ENCODE results near the gene ZFP92. TPM values are rescaled to one million over a fixed set of nuclear protein-coding genes. Genes with fewer than 3 reads are reported as not detected.
"Not testable (repeated sequence)": the region's sequence is repeated elsewhere in the genome, so short reads cannot be mapped to it uniquely, and the experiment has no call there.

The ZFP92 gene
- total RNA-seq, 1 donor from 2014 or later = 1.5 TPM

DNA sequence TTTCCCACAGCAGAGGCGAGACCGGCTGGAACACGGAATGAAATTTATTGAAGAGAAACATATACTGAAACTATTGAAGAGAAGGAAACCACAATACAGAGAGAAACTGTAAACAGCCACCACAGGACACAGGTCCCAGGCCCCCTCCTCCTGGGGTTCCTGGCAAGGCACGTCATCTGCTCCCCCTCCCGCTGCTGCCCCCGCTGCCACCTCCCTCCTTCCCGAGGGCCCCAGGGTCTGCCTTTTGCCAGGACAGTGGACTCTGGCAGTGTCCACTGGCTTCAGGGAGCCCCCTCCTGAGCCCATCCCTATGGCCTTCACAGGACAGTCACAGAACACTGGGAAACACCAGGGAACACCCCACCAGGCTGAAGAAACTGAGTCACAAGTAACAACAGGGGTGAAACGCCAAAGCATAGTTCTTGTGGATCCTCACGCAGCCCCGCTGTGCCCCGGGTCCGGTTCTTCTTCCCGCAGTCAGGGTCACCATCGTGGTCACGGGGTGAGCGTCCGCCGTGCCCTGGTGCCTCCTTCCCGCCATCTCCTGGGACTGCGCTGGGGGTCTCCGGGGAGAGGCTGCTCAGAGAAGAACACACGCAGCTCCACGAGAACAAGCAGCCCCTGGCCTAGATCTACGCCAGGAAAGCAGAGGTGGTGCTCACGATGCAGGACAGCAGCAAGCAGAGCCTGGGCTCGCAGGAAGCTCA is 15.5 kb upstream of the ZFP92 start:
- no peaks in the 10 kb centered on the region for H3K36me3 Mint-ChIP-seq (ENCODE audit: low read depth)
- peak overlapping the region; percentile 35 for H3K4me3 Mint-ChIP-seq
- H3K27me3 Mint-ChIP-seq = no peaks in the 10 kb centered on the region
- no peak overlapping the region for H3K27ac Mint-ChIP-seq
- H3K4me1 Mint-ChIP-seq = peaks cover 16% of the 10 kb centered on the region
- peak; percentile 64 for DNase-seq
- no peaks in the 10 kb centered on the region for H3K9me3 Mint-ChIP-seq
- intact Hi-C loops (cut with micrococcal nuclease) = no loop called here

GRCh38 chrX:153396320-153397195 is 14.7 kb upstream of the ZFP92 start:
- Mint-ChIP-seq H3K4me3 (no peak overlapping the region), H3K27ac (no peak overlapping the region), H3K36me3 (ENCODE audit: low read depth) (no peaks in the 10 kb centered on the region), H3K9me3 (no peaks in the 10 kb centered on the region), H3K27me3 (no peaks in the 10 kb centered on the region), H3K4me1 (peaks cover 16% of the 10 kb centered on the region)
- DNase-seq = no peak
- intact Hi-C loops (cut with micrococcal nuclease) = no loop called here

- Mint-ChIP-seq H3K4me3 (no peak overlapping the region), H3K27me3 (peaks cover 3% of the 10 kb centered on the region), H3K4me1 (peaks cover 16% of the 10 kb centered on the region), H3K36me3 (ENCODE audit: low read depth) (no peaks in the 10 kb centered on the region), H3K9me3 (no peaks in the 10 kb centered on the region), H3K27ac (no peak overlapping the region)
- intact Hi-C loops (cut with micrococcal nuclease) = no loop called here
- DNase-seq = no peak
These were observed 13.9 kb upstream of the ZFP92 start for GRCh38 chrX:153397256-153397960.

DNA sequence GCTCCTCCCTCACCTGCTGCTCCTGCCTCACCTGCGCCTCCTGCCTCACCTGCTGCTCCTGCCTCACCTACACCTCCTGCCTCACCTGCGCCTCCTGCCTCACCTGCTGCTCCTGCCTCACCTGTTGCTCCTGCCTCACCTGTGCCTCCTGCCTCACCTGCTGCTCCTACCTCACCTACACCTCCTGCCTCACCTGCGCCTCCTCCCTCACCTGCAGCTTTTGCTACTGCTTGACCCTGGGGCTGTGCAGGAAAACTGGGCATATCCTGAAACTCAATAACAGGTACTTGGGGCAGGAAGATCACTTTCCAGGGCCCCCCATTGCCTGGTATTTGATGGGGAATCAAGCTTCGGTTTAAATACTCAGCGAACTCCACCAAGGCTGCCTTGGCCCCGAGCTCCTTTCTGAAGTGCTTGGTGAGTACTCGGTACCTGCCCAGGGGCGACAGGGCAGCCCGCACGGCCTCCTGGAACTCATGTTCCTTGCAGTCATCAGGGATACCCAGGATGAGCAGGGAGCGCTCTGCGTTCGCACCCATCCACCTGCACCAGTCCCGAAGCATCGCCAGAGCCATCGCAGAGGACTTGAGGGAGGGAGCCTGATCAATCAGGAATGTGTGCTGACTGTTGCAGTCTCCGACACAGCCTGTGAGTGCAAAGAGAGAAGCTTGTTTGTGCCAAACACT is 12.9 kb upstream of the ZFP92 start:
- Mint-ChIP-seq H3K4me1 (peaks cover 16% of the 10 kb centered on the region), H3K9me3 (no peaks in the 10 kb centered on the region), H3K36me3 (ENCODE audit: low read depth) (no peaks in the 10 kb centered on the region), H3K4me3 (no peak overlapping the region), H3K27me3 (peaks cover 9% of the 10 kb centered on the region), H3K27ac (no peak overlapping the region)
- intact Hi-C loops (cut with micrococcal nuclease) = no loop called here
- no peak for DNase-seq

GRCh38 chrX:153400146-153401132 is 10.8 kb upstream of the ZFP92 start:
- H3K4me3 Mint-ChIP-seq = no peak overlapping the region
- H3K4me1 Mint-ChIP-seq = peaks cover 7% of the 10 kb centered on the region
- no peaks in the 10 kb centered on the region for H3K36me3 Mint-ChIP-seq (ENCODE audit: low read depth)
- no peaks in the 10 kb centered on the region for H3K9me3 Mint-ChIP-seq
- intact Hi-C loops (cut with micrococcal nuclease) = no loop called here
- DNase-seq = peak; percentile 85
- peaks cover 12% of the 10 kb centered on the region for H3K27me3 Mint-ChIP-seq
- no peak overlapping the region for H3K27ac Mint-ChIP-seq

DNA sequence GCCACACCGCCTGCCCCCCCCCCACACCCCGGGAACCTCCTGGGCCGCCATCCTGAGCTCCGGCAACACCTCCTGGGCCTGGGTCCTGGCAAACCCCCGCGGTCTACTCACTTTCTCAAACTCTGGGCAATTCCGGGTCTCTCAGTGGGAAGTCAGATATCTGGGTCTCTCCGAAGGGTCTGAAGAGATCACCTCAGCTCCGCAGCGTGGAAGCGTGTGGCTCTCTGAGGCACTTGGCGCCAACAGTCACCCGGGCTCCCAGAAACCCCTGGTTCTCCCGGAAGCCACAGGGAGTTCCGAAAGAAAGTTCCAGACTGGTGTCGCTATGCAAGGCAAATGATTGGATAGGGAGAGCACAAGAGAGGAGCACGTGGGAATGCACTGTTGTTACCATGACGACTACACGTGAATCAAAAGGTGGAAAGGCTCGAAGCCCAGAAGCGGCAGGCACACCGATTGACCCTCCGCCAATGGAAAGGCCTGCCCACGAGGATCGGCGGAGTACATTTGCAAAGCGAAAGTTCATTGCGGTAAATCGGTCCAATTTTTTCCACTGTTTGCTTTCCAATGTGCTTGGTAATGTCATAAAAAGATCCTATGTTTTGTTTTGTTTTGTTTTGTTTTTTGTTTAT is 10.0 kb upstream of the ZFP92 start, which contains the start of gene PNMA6E:
PNMA6E (minus strand) TSS at position 218 of the 632 bp plus-strand sequence. CDS start 2,501 bp downstream, outside the sequence.
- H3K4me3 Mint-ChIP-seq = no peak within 1 kb of the TSS
- intact Hi-C loops (cut with micrococcal nuclease) = no loop called here
- H3K9me3 Mint-ChIP-seq = no peaks in the 10 kb centered on the region
- no peak within 1 kb of the TSS for H3K27ac Mint-ChIP-seq
- H3K36me3 Mint-ChIP-seq (ENCODE audit: low read depth) = no peaks in the 10 kb centered on the region
- H3K4me1 Mint-ChIP-seq = peaks cover 2% of the 10 kb centered on the region
- H3K27me3 Mint-ChIP-seq = peaks cover 12% of the 10 kb centered on the region
- DNase-seq = no peak

- H3K27ac Mint-ChIP-seq; H3K9me3 Mint-ChIP-seq; intact Hi-C loops (cut with micrococcal nuclease); H3K36me3 Mint-ChIP-seq (ENCODE audit: low read depth); DNase-seq; H3K4me3 Mint-ChIP-seq; H3K4me1 Mint-ChIP-seq: not testable (repeated sequence)
- peaks cover 12% of the 10 kb centered on the region for H3K27me3 Mint-ChIP-seq
These were observed 6.9 kb upstream of the ZFP92 start for GRCh38 chrX:153404333-153404732.

GRCh38 chrX:153405426-153405825 is 5.8 kb upstream of the ZFP92 start:
- Mint-ChIP-seq H3K27me3 (peaks cover 12% of the 10 kb centered on the region), H3K4me3 (no peak overlapping the region), H3K9me3 (no peaks in the 10 kb centered on the region), H3K36me3 (ENCODE audit: low read depth) (no peaks in the 10 kb centered on the region), H3K27ac (no peak overlapping the region), H3K4me1 (no peaks in the 10 kb centered on the region)
- DNase-seq = no peak
- intact Hi-C loops (cut with micrococcal nuclease) = no loop called here

- H3K27ac Mint-ChIP-seq = no peak overlapping the region
- no peaks in the 10 kb centered on the region for H3K36me3 Mint-ChIP-seq (ENCODE audit: low read depth)
- no peak for DNase-seq
- no peak overlapping the region for H3K4me3 Mint-ChIP-seq
- peaks cover 12% of the 10 kb centered on the region for H3K27me3 Mint-ChIP-seq
- H3K9me3 Mint-ChIP-seq = no peaks in the 10 kb centered on the region
- peaks cover 2% of the 10 kb centered on the region for H3K4me1 Mint-ChIP-seq
- intact Hi-C loops (cut with micrococcal nuclease) = no loop called here
These were observed 5.3 kb upstream of the ZFP92 start for GRCh38 chrX:153406011-153406410.

DNA sequence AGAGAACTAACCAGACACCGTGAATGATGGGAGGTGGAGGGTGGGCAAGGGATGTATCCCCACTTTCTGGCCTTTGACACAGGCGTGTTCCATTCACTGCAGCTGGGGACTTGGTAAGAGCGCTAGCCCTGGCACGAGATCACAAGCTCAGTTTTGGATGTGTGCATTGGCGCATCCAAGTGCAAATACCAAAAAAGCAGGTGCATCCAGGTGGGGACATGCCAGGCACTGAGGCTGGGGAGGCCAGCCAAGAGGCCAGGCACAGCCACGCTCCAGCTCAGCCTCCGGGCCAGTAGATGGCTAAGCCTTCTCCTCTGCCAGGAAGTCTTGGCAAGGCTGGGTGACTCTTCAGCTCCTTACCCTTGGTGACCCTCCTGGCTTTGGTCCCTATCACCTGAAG is 4.4 kb upstream of the ZFP92 start:
- Mint-ChIP-seq H3K36me3 (ENCODE audit: low read depth) (no peaks in the 10 kb centered on the region), H3K27me3 (peaks cover 12% of the 10 kb centered on the region), H3K4me3 (no peak overlapping the region), H3K27ac (no peak overlapping the region), H3K9me3 (no peaks in the 10 kb centered on the region), H3K4me1 (peaks cover 3% of the 10 kb centered on the region)
- no peak for DNase-seq
- intact Hi-C loops (cut with micrococcal nuclease) = no loop called here

- peaks cover 9% of the 10 kb centered on the region for H3K4me1 Mint-ChIP-seq
- H3K27me3 Mint-ChIP-seq = peaks cover 9% of the 10 kb centered on the region
- no peak overlapping the region for H3K4me3 Mint-ChIP-seq
- intact Hi-C loops (cut with micrococcal nuclease) = no loop called here
- no peak overlapping the region for H3K27ac Mint-ChIP-seq
- H3K9me3 Mint-ChIP-seq = no peaks in the 10 kb centered on the region
- no peaks in the 10 kb centered on the region for H3K36me3 Mint-ChIP-seq (ENCODE audit: low read depth)
- DNase-seq = no peak
These were observed 3.5 kb upstream of the ZFP92 start for GRCh38 chrX:153407736-153408135.

DNA sequence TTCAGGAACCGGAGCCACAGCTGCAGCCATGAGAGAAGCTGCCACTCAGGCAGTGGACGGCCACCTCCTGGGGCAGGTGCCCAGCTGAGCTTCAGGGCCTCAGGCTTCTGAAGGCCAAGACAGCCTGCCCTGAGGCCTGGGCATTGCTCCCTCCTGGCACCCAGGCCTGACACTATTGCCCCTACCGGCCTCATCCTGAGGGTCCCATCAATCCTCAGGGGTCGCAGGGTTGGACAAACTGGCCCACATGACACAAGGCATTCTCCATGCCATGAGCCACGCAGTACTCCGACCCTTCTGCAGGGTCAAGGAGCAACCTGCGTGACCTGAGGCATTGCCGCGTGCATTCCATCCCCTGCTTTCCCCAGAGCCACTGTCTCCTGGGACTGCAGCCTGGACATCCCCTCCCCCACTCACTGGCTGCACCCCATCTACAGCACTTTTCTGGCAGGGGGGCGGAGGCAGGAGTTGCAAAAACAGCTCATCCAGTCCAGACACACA is 3.0 kb upstream of the ZFP92 start:
- peaks cover 4% of the 10 kb centered on the region for H3K27me3 Mint-ChIP-seq
- H3K4me3 Mint-ChIP-seq = no peak overlapping the region
- H3K36me3 Mint-ChIP-seq (ENCODE audit: low read depth) = no peaks in the 10 kb centered on the region
- H3K4me1 Mint-ChIP-seq = peaks cover 9% of the 10 kb centered on the region
- intact Hi-C loops (cut with micrococcal nuclease) = no loop called here
- no peak overlapping the region for H3K27ac Mint-ChIP-seq
- DNase-seq = no peak
- no peaks in the 10 kb centered on the region for H3K9me3 Mint-ChIP-seq

All from activated CD4-positive, alpha-beta T cell treated with anti-CD3 and anti-CD28 coated beads, Interleukin-2, amount 10 ng/mL, durations not matched to agents 24 days and 14 days (primary cell).